SK-N-SH treated with all-trans-retinoic acid at 6 μM for 48 hours (cell line): ENCODE data around the gene MYB.

Experiments used
- ATAC-seq: fragments of 200-7000 bp; cut with Tn5 transposase; 3 replicates; pipeline ENCODE4 v1.9.1; 2020; ENCODE audit warnings: mild to moderate bottlenecking, moderate library complexity
- ARNTL ChIP-seq: fragments of 450-650 bp; formaldehyde crosslinking; IDR thresholded peaks from 2 replicates; pipeline ENCODE4 v1.5.0; 2020; ENCODE audit warnings: low read depth, mild to moderate bottlenecking, moderate library complexity, borderline replicate concordance
- CSDC2 ChIP-seq: fragments of 250-450 bp; sonication (Bioruptor Pico); IDR thresholded peaks from 2 replicates; pipeline ENCODE4 v1.5.0; 2020; ENCODE audit warnings: mild to moderate bottlenecking, moderate library complexity
- ESRRG ChIP-seq: fragments of 250-450 bp; sonication (Bioruptor Pico); IDR thresholded peaks from 2 replicates; pipeline ENCODE4 v1.6.1; 2021; ENCODE audit warnings: mild to moderate bottlenecking
- GLIS3 ChIP-seq: fragments of 250-450 bp; sonication (Bioruptor Pico); IDR thresholded peaks from 2 replicates; pipeline ENCODE4 v1.5.0; 2020; ENCODE audit warnings: mild to moderate bottlenecking, moderate library complexity
- ISL1 ChIP-seq: fragments of 250-450 bp; sonication (Bioruptor Pico); IDR thresholded peaks from 2 replicates; pipeline ENCODE4 v2.1.2; 2022; ENCODE audit warnings: mild to moderate bottlenecking, moderate library complexity
- OSR1 ChIP-seq: fragments of 250-450 bp; sonication (Bioruptor Pico); IDR thresholded peaks from 2 replicates; pipeline ENCODE4 v1.8.0; 2022; ENCODE audit warnings: moderate library complexity, mild to moderate bottlenecking, inconsistent platforms
- PPARA ChIP-seq: fragments of 250-450 bp; sonication (Bioruptor Pico); IDR thresholded peaks from 2 replicates; pipeline ENCODE4 v1.5.0; 2020; ENCODE audit warnings: mild to moderate bottlenecking, borderline replicate concordance
- RARB ChIP-seq: fragments of 250-450 bp; sonication (Bioruptor Pico); IDR thresholded peaks from 2 replicates; pipeline ENCODE4 v1.8.0; 2021; ENCODE audit warnings: mild to moderate bottlenecking, moderate library complexity
- SNAI2 ChIP-seq: fragments of 250-450 bp; sonication (Bioruptor Pico); IDR thresholded peaks from 2 replicates; pipeline ENCODE4 v1.5.0; 2020; ENCODE audit warnings: mild to moderate bottlenecking, moderate library complexity
- TOX ChIP-seq: fragments of 250-450 bp; sonication (Bioruptor Pico); IDR thresholded peaks from 2 replicates; pipeline ENCODE4 v1.8.0; 2021; ENCODE audit warnings: mild to moderate bottlenecking, moderate library complexity, borderline replicate concordance
- ZC3H10 ChIP-seq: fragments of 250-450 bp; sonication (Bioruptor Pico); IDR thresholded peaks from 2 replicates; pipeline ENCODE4 v1.5.1; 2021; ENCODE audit warnings: mild to moderate bottlenecking, moderate library complexity
- ZFP3 ChIP-seq: fragments of 250-450 bp; sonication (Bioruptor Pico); IDR thresholded peaks from 2 replicates; pipeline ENCODE4 v1.5.0; 2020; ENCODE audit warnings: mild to moderate bottlenecking, moderate library complexity
- ZFP30 ChIP-seq: fragments of 450-650 bp; formaldehyde crosslinking; IDR thresholded peaks from 2 replicates; pipeline ENCODE4 v1.5.0; 2022; ENCODE audit warnings: mild to moderate bottlenecking, moderate library complexity
- ZNF565 ChIP-seq: fragments of 450-650 bp; formaldehyde crosslinking; conservative IDR thresholded peaks from 2 replicates; pipeline ENCODE4 v1.5.0; 2020; ENCODE audit warnings: low read depth, mild to moderate bottlenecking, moderate library complexity
- ZNF8 ChIP-seq: fragments of 450-650 bp; formaldehyde crosslinking; IDR thresholded peaks from 2 replicates; pipeline ENCODE4 v1.5.0; 2020; ENCODE audit warnings: mild to moderate bottlenecking, moderate library complexity
- TF ChIP-seq, protein P1 (sequence below): fragments of 250-450 bp; sonication (Bioruptor Pico); IDR thresholded peaks from 2 replicates; pipeline ENCODE4 v1.5.1; 2020; ENCODE audit warnings: low read depth, mild to moderate bottlenecking, moderate library complexity
- TF ChIP-seq, protein P2 (sequence below): fragments of 250-450 bp; sonication (Bioruptor Pico); IDR thresholded peaks from 2 replicates; pipeline ENCODE4 v1.5.0; 2020; ENCODE audit warnings: mild to moderate bottlenecking, moderate library complexity
- TF ChIP-seq, protein P3 (sequence below): fragments of 250-450 bp; sonication (Bioruptor Pico); IDR thresholded peaks from 2 replicates; pipeline ENCODE4 v1.8.0; 2021; ENCODE audit warnings: low read depth, mild to moderate bottlenecking, moderate library complexity, borderline replicate concordance
- TF ChIP-seq, protein P4 (sequence below): fragments of 250-450 bp; sonication (Bioruptor Pico); IDR thresholded peaks from 2 replicates; pipeline ENCODE4 v1.5.1; 2021; ENCODE audit warnings: mild to moderate bottlenecking, moderate library complexity
- TF ChIP-seq, protein P5 (sequence below): fragments of 250-450 bp; sonication (Bioruptor Pico); IDR thresholded peaks from 2 replicates; pipeline ENCODE4 v1.8.0; 2020; ENCODE audit warnings: mild to moderate bottlenecking, moderate library complexity, borderline replicate concordance

Gene MYB

DNA sequence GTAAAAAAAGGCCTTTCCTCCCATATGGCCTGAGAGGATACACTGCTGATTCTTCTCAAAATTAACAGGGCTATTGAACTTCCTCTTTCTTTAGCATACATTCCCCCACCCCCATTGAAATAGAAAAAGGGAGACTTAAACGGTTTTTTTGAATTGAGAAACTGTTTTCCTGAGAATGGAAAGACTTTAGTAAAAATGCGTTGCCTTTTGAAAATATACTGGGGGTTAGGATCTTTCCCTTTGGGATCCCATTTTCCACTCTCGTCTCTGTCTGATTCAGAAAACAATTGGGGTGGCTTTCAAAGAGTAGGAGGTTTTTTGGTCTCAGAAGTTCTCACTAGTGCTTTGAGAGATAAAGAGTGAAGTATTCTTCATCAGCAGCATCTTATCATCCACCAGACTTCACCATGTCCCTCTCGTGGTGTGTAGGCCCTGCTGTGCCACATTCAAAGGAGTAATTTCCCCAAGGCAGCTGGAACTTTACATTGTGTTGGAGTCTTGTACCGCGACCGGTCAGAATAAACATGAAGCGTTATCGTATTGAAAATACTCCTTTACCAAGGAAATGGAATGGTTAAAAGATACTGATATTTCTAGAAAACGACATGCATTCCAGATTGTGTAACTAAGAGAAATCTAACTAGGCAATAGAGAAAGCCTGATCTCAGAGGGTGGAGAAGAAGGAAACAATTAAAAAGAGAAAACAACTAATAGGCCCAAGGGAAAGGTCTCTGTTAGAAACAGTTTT is 10.6 kb downstream of the MYB start:
- TF ChIP-seq CSDC2 (CRISPR knock-in tag), result no peak
- TF ChIP-seq ARNTL (CRISPR knock-in tag), result no peak
- ATAC-seq, result no peak

DNA sequence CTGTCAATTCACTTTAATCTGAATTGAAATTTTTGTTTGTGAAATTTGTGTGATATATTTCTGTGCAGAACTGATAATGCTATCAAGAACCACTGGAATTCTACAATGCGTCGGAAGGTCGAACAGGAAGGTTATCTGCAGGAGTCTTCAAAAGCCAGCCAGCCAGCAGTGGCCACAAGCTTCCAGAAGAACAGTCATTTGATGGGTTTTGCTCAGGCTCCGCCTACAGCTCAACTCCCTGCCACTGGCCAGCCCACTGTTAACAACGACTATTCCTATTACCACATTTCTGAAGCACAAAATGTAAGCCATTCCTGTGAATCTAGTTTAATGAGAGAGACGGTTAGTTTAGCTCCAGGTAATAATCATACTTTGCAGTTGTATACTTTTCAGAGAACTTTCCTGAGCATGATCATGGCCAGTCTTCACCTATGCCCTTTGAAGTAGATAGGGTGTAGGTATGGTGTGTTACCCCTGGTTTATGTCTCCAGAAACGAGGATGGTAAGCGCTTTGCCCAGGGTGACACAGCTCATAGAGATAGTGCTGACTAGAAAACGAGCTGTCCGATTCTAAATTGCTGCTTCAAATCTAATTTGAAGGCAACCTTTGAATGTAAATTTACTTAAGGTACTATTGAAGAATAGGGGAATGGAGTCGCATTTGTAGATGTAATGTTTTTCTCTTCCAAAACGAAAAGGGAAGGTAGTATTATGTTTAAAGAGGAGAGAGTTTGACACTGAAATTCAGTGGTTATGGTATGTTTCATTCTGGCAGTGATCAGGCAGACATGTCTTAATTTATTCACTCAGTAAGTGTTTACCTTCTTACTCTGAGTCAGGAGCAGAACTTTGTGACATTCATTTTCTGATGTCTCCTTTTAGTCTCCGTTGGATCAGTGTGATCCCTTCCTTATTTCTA is 11.4 kb downstream of the MYB start:
- no peak for ATAC-seq
- no peak for TF ChIP-seq ZC3H10
- TF ChIP-seq, protein P1, sequence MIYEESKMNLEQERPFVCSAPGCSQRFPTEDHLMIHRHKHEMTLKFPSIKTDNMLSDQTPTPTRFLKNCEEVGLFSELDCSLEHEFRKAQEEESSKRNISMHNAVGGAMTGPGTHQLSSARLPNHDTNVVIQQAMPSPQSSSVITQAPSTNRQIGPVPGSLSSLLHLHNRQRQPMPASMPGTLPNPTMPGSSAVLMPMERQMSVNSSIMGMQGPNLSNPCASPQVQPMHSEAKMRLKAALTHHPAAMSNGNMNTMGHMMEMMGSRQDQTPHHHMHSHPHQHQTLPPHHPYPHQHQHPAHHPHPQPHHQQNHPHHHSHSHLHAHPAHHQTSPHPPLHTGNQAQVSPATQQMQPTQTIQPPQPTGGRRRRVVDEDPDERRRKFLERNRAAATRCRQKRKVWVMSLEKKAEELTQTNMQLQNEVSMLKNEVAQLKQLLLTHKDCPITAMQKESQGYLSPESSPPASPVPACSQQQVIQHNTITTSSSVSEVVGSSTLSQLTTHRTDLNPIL, result no peak
- TF ChIP-seq ZNF8 (CRISPR knock-in tag), result no peak
- no peak for TF ChIP-seq ZNF565

DNA sequence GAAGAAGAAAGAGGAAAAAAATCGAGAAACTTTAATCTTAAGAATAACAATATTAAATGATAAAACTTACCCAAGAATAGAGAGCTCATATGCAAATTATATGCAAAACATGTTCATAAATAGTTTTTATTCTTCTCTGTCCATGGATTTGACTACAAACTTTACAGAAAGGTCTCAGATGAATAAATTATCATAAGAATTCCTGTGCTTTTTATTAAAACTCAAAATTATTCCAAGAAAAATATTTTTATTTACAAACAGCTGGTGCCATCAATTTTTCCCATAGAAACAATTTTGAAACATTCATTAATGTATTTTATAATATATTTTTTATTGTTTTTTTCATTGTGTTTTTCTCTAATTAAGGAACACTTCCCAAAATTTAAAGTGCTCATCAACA is 12.1 kb downstream of the MYB start:
- ATAC-seq, result no peak
- TF ChIP-seq TOX (CRISPR knock-in tag), result no peak
- TF ChIP-seq ISL1 (CRISPR knock-in tag), result no peak
- TF ChIP-seq ZFP30, result no peak
- no peak for TF ChIP-seq ESRRG (CRISPR knock-in tag)
- TF ChIP-seq, protein P2, sequence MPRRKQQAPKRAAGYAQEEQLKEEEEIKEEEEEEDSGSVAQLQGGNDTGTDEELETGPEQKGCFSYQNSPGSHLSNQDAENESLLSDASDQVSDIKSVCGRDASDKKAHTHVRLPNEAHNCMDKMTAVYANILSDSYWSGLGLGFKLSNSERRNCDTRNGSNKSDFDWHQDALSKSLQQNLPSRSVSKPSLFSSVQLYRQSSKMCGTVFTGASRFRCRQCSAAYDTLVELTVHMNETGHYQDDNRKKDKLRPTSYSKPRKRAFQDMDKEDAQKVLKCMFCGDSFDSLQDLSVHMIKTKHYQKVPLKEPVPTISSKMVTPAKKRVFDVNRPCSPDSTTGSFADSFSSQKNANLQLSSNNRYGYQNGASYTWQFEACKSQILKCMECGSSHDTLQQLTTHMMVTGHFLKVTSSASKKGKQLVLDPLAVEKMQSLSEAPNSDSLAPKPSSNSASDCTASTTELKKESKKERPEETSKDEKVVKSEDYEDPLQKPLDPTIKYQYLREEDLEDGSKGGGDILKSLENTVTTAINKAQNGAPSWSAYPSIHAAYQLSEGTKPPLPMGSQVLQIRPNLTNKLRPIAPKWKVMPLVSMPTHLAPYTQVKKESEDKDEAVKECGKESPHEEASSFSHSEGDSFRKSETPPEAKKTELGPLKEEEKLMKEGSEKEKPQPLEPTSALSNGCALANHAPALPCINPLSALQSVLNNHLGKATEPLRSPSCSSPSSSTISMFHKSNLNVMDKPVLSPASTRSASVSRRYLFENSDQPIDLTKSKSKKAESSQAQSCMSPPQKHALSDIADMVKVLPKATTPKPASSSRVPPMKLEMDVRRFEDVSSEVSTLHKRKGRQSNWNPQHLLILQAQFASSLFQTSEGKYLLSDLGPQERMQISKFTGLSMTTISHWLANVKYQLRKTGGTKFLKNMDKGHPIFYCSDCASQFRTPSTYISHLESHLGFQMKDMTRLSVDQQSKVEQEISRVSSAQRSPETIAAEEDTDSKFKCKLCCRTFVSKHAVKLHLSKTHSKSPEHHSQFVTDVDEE (CRISPR knock-in tag), result no peak
- TF ChIP-seq GLIS3 (CRISPR knock-in tag), result no peak
- TF ChIP-seq, protein P3, sequence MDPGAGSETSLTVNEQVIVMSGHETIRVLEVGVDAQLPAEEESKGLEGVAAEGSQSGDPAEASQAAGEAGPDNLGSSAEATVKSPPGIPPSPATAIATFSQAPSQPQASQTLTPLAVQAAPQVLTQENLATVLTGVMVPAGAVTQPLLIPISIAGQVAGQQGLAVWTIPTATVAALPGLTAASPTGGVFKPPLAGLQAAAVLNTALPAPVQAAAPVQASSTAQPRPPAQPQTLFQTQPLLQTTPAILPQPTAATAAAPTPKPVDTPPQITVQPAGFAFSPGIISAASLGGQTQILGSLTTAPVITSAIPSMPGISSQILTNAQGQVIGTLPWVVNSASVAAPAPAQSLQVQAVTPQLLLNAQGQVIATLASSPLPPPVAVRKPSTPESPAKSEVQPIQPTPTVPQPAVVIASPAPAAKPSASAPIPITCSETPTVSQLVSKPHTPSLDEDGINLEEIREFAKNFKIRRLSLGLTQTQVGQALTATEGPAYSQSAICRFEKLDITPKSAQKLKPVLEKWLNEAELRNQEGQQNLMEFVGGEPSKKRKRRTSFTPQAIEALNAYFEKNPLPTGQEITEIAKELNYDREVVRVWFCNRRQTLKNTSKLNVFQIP (CRISPR knock-in tag), result no peak
- no peak for TF ChIP-seq RARB (CRISPR knock-in tag)
- TF ChIP-seq, all 23 proteins: peak for 0

DNA sequence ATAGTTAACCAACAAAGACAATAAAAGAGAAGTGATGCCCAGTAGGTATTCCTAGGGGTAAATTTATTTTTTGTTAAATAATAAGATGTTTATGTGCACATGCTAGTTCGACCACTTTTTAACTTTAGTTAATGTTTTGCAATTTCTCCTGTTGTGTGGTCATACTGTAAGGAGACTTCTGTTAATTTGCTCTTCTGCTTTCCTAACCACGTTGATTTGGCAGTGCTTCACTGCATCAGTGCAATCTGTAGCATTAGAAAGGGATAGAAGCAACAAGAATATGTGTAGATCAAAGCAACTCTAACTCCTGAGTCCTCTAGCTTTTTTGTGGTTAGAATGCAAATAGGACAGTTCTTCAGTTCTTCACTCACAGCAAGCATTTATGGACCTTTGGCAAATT is 13.9 kb downstream of the MYB start:
- no peak for ATAC-seq
- TF ChIP-seq, protein P4, sequence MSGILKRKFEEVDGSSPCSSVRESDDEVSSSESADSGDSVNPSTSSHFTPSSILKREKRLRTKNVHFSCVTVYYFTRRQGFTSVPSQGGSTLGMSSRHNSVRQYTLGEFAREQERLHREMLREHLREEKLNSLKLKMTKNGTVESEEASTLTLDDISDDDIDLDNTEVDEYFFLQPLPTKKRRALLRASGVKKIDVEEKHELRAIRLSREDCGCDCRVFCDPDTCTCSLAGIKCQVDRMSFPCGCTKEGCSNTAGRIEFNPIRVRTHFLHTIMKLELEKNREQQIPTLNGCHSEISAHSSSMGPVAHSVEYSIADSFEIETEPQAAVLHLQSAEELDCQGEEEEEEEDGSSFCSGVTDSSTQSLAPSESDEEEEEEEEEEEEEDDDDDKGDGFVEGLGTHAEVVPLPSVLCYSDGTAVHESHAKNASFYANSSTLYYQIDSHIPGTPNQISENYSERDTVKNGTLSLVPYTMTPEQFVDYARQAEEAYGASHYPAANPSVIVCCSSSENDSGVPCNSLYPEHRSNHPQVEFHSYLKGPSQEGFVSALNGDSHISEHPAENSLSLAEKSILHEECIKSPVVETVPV (CRISPR knock-in tag), result no peak

DNA sequence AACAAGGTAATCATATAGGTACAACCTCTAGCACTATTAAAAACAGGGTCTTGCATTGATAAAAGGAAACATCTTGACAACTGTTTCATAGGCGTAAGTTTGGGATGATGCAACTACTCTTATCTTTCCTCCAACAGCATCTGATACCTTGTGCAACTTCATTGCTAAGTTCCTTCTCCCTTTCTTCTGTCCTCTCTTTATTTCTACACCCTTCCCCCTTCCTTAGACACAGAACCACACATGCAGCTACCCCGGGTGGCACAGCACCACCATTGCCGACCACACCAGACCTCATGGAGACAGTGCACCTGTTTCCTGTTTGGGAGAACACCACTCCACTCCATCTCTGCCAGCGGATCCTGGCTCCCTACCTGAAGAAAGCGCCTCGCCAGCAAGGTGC is 14.4 kb downstream of the MYB start:
- no peak for ATAC-seq
- no peak for TF ChIP-seq OSR1 (CRISPR knock-in tag)
- TF ChIP-seq, protein P1, result no peak
- no peak for TF ChIP-seq ZNF565
- TF ChIP-seq, protein P5, sequence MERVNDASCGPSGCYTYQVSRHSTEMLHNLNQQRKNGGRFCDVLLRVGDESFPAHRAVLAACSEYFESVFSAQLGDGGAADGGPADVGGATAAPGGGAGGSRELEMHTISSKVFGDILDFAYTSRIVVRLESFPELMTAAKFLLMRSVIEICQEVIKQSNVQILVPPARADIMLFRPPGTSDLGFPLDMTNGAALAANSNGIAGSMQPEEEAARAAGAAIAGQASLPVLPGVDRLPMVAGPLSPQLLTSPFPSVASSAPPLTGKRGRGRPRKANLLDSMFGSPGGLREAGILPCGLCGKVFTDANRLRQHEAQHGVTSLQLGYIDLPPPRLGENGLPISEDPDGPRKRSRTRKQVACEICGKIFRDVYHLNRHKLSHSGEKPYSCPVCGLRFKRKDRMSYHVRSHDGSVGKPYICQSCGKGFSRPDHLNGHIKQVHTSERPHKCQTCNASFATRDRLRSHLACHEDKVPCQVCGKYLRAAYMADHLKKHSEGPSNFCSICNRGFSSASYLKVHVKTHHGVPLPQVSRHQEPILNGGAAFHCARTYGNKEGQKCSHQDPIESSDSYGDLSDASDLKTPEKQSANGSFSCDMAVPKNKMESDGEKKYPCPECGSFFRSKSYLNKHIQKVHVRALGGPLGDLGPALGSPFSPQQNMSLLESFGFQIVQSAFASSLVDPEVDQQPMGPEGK (CRISPR knock-in tag), result no peak
- TF ChIP-seq PPARA, result no peak
- TF ChIP-seq, protein P4 (CRISPR knock-in tag), result no peak
- no peak for TF ChIP-seq SNAI2 (CRISPR knock-in tag)
- no peak for TF ChIP-seq ARNTL (CRISPR knock-in tag)
- no peak for TF ChIP-seq ESRRG (CRISPR knock-in tag)
- no peak for TF ChIP-seq TOX (CRISPR knock-in tag)
- TF ChIP-seq ISL1 (CRISPR knock-in tag), result no peak
- no peak for TF ChIP-seq ZFP3 (CRISPR knock-in tag)
